B cell (primary cell): ENCODE measurements around the gene G0S2. TPM values are rescaled to one million over a fixed set of nuclear protein-coding genes. Genes with fewer than 3 reads are reported as not detected.

ENCODE experiments used
- ATAC-seq: fragments of 200-7000 bp; cut with Tn5 transposase; one replicate; pipeline ENCODE4 v1.10.0; 2021; ENCODE audit warnings: low read depth, mild to moderate bottlenecking, moderate number of reproducible peaks, moderate library complexity
- CTCF ChIA-PET: fragments of 350-600 bp; sonication (Branson Sonifier 250); formaldehyde crosslinking; loops from one replicate; lab custom pipeline; 2021; ENCODE audit warnings: antibody characterized with exemption, inconsistent platforms; lab: Charles Lee
- POLR2A ChIA-PET: fragments of 350-600 bp; sonication (Branson Sonifier 250); formaldehyde crosslinking; loops from one replicate; lab custom pipeline; 2021; ENCODE audit warnings: antibody characterized with exemption; lab: Charles Lee
- DNase-seq: peaks from one replicate; pipeline ENCODE4 v3.0.0; 2013
- H2AFZ ChIP-seq: 2 replicates; pipeline ENCODE4 v1.6.1; 2012; ENCODE audit warnings: mild to moderate bottlenecking, low read depth, low read length; ENCODE audit not compliant: insufficient read depth, poor library complexity, severe bottlenecking
- H3K27ac ChIP-seq, 2 donors: 1 replicate in 1 of 2; 2 replicates in 1 of 2; pipeline ENCODE4 v1.5.1; 2012 to 2013; ENCODE audit warnings: low read length in 2 of 2, mild to moderate bottlenecking in 2 of 2, moderate library complexity in 1 of 2
- H3K27me3 ChIP-seq, 4 experiments: fragments of 200-600 bp in 1 of 4; sonication (generic) in 1 of 4; replicated peaks in 1 of 4; 1 replicate in 2 of 4; 2 replicates in 2 of 4; pipeline versions ENCODE4 v1.6.1 to v1.7.0; 2013 to 2016; ENCODE audit warnings: low read length in 3 of 4, mild to moderate bottlenecking in 2 of 4, mixed read lengths in 1 of 4, moderate library complexity in 1 of 4; ENCODE audit not compliant: insufficient read depth in 4 of 4, control insufficient read depth in 3 of 4; ENCODE audit errors: control extremely low read depth in 1 of 4
- H3K36me3 ChIP-seq, 2 experiments: replicated peaks in 1 of 2; 1 replicate in 1 of 2; 2 replicates in 1 of 2; pipeline versions ENCODE4 v1.6.1 to v1.7.1; 2013; ENCODE audit warnings: low read length in 1 of 2; ENCODE audit not compliant: insufficient read depth in 2 of 2, control insufficient read depth in 1 of 2; ENCODE audit errors: control extremely low read depth in 1 of 2, extremely low read depth in 1 of 2
- H3K4me1 ChIP-seq, 2 donors: fragments of 200-600 bp in 1 of 2; sonication (generic) in 1 of 2; 1 replicate in 1 of 2; 2 replicates in 1 of 2; pipeline versions ENCODE4 v1.5.1 to v1.6.1; 2013 to 2017; ENCODE audit warnings: low read length in 2 of 2; ENCODE audit not compliant: control insufficient read depth in 2 of 2, insufficient read depth in 2 of 2
- H3K4me2 ChIP-seq: replicated peaks from 2 replicates; pipeline ENCODE3; 2012; ENCODE audit warnings: mild to moderate bottlenecking, low read depth, low read length; ENCODE audit not compliant: poor library complexity, severe bottlenecking
- H3K4me3 ChIP-seq, 5 experiments: fragments of 200-600 bp in 1 of 5; sonication (generic) in 1 of 5; 1 replicate in 3 of 5; 2 replicates in 2 of 5; pipeline versions ENCODE4 v1.5.1 to v1.7.0; 2011 to 2016; ENCODE audit warnings: low read length in 4 of 5, mild to moderate bottlenecking in 4 of 5, low read depth in 2 of 5, control low read depth in 1 of 5, moderate library complexity in 1 of 5; ENCODE audit not compliant: insufficient read depth in 1 of 5; ENCODE audit errors: control extremely low read depth in 1 of 5, extremely low read depth in 1 of 5
- H3K79me2 ChIP-seq: fragments of 200-600 bp; sonication (generic); one replicate; pipeline ENCODE4 v1.6.0; 2016; ENCODE audit warnings: low read length; ENCODE audit not compliant: control insufficient read depth, insufficient read depth
- H3K9ac ChIP-seq: fragments of 200-600 bp; sonication (generic); 2 replicates; pipeline ENCODE4 v1.6.1; 2017; ENCODE audit warnings: mild to moderate bottlenecking, low read length, moderate library complexity
- H3K9me3 ChIP-seq, 3 donors: one replicate each; pipeline versions ENCODE4 v1.6.1 to v1.7.1; 2013; ENCODE audit warnings: low read length in 2 of 3; ENCODE audit not compliant: control insufficient read depth in 2 of 3, insufficient read depth in 1 of 3; ENCODE audit errors: control extremely low read depth in 1 of 3
- H4K20me1 ChIP-seq: 2 replicates; pipeline ENCODE4 v1.6.0; 2012; ENCODE audit warnings: mild to moderate bottlenecking, low read length; ENCODE audit not compliant: insufficient read depth, control insufficient read depth, poor library complexity, severe bottlenecking
- H3K27ac Mint-ChIP-seq: one replicate; pipeline ENCODE4 v1.8.0; 2021; ENCODE audit warnings: mixed read lengths
- H3K27me3 Mint-ChIP-seq: one replicate; pipeline ENCODE4 v1.8.0; 2021; ENCODE audit warnings: mixed read lengths
- H3K4me1 Mint-ChIP-seq: one replicate; pipeline ENCODE4 v1.8.0; 2021; ENCODE audit warnings: mixed read lengths
- H3K4me3 Mint-ChIP-seq: one replicate; pipeline ENCODE4 v1.8.0; 2021; ENCODE audit warnings: mixed read lengths
- H3K9me3 Mint-ChIP-seq: one replicate; pipeline ENCODE4 v1.8.0; 2022; ENCODE audit warnings: mixed read lengths; ENCODE audit not compliant: insufficient read depth
- CTCF ChIP-seq: fragments of 200-600 bp; IDR thresholded peaks from one replicate; pipeline ENCODE4 v1.8.0; 2022; ENCODE audit warnings: antibody characterized with exemption, mild to moderate bottlenecking
- EZH2 ChIP-seq: IDR thresholded peaks from 2 replicates; pipeline ENCODE4 v1.6.1; 2012; ENCODE audit warnings: borderline replicate concordance, low read depth, mild to moderate bottlenecking, moderate library complexity, low read length; ENCODE audit not compliant: insufficient read depth, poor library complexity, severe bottlenecking
- WGBS: methylation state at CpG from one replicate; pipeline ENCODE4 v1.1.5; 2013; ENCODE audit warnings: missing lambda C conversion rate; ENCODE audit not compliant: insufficient coverage; 5-methylcytosine and 5-hydroxymethylcytosine counted together
- intact Hi-C: fragments of 100-400 bp; cut with micrococcal nuclease; formaldehyde crosslinking; loops from one replicate; pipeline ENCODE4 v1.10.0; 2022
- polyA plus RNA-seq: library from polyadenylated mRNA; depleted of rRNA; stranded (reverse); fragments of >200 nt; gene quantifications from 2 replicates; pipeline ENCODE4 v1.2.3, GENCODE V29; 2012
- total RNA-seq, 2 donors: library from RNA; stranded (reverse); fragments of 120-200 nt in 1 of 2; gene quantifications; 1 replicate in 1 of 2; 2 replicates in 1 of 2; pipeline versions ENCODE4 v1.2.3 to v1.2.4, GENCODE V29; 2013 to 2022

Gene G0S2
- total and polyA plus RNA-seq, 2 donors (not counting 1 experiment from before 2014, with no cell fraction given), result 6.2 TPM; not detected in 1

- H3K4me3 Mint-ChIP-seq, result no peak overlapping the region
Observed at GRCh38 chr1:209670441-209671082, 4.7 kb upstream of the G0S2 start.

More at GRCh38 chr1:209670441-209671082, 4.7 kb upstream of the G0S2 start:
- ChIA-PET CTCF (no interaction called here), POLR2A (no interaction called here)
- H3K27ac ChIP-seq, result no peak overlapping the region
- H3K27me3 ChIP-seq, result peaks cover 0 to 11% (median 5%) of the 10 kb centered on the region in 4 experiments
- H3K27me3 Mint-ChIP-seq, result peaks cover 11% of the 10 kb centered on the region
- H3K9me3 Mint-ChIP-seq, result no peaks in the 10 kb centered on the region
- H3K9ac ChIP-seq, result no peak overlapping the region
- H3K79me2 ChIP-seq, result no peaks in the 10 kb centered on the region
- intact Hi-C loops, result loop anchor here (10.0 kb wide), 1 partner anchor 84 kb away; the partner anchor contains the start of gene TRAF3IP3
- no peak overlapping the region for H2AFZ ChIP-seq
- H3K9me3 ChIP-seq, result peaks cover 0 to 5% (median 0%) of the 10 kb centered on the region in 3 donors
- DNase-seq, result no peak
- no peak for ATAC-seq
- peaks cover 27 to 29% of the 10 kb centered on the region in 2 donors for H3K4me1 ChIP-seq
- no peak overlapping the region for H3K4me3 ChIP-seq
- 100% methylated on average over 1 of the region's 1 CpG for WGBS
- TF ChIP-seq CTCF, result no peak
- no peak for TF ChIP-seq EZH2
- H3K36me3 ChIP-seq, result no peaks in the 10 kb centered on the region
- H3K4me2 ChIP-seq, result no peak overlapping the region
- H3K4me1 Mint-ChIP-seq, result peaks cover 28% of the 10 kb centered on the region
- H4K20me1 ChIP-seq, result no peaks in the 10 kb centered on the region
- H3K27ac Mint-ChIP-seq, result no peak overlapping the region
